ENCODE data around the gene ALG2.

ALG2 gene

DNA sequence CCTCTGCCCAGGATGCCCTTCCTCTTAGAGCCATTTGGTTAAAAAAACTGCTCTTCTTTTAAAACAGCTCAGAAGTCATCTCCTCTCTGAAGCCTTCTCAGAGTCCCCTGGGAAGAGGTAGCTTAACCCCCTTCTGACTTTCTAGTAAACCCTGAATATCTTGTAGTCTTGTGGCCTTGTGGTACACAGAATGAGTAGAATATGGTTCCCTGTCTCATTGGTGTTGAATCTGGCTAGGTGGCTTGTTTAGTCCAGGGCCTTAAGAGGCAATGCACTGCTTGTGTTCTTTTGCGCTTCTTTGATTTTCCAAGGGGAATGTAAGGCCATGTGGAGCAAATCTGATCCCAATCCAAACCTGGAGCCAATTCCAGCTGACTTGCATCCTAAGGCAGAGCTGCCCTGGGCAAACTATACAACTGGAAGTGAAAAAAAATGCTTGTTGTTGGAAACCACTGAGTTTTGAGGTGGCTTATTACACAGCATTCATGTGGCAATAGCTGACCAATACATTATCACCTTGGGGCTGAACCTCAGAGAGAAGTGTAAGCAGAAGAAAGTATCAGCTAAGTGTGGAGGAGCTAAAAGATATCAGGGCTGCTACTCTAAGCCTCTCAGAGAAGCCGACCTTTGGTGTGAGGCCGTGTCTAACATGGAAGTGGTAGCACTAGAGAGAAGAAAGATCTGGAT lies 31.0 kb downstream of the ALG2 start:
- no peak for DNase-seq (ENCODE audit: low spot score)

DNA sequence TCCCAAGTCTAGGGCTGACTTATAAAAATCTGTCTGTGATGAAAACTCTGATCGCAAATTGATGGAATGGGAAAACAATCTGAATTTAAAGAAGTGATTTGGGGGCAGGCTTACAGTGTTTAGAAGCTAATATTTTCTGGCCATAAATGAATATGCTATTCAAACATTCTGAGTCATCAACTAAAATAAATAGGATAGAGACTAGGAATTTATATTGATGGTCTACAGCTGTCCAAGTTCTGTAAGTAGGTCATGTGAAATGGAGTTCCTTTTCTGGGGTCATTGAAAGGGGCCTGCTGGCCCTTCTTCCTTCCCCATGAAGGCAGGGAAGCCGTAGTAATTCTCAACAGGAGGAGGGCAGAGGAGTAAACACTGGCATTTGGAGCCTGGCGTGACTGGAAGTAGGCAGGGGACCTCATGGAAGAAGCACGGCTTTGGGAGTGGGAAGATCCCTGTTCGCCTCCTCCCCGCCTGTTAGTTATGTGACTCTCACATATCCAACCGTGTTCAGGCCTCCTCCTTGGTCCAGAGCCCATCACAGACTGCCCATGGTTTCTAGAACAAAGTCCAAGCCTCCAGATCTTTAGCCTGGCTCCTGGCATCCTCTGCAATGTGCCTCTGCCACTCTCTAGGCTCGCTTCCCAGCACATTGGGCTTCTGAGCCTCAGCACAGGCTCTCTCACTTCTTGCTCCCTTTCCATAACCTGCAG lies 31.7 kb downstream of the ALG2 start:
- no peak for DNase-seq (ENCODE audit: low spot score)

DNA sequence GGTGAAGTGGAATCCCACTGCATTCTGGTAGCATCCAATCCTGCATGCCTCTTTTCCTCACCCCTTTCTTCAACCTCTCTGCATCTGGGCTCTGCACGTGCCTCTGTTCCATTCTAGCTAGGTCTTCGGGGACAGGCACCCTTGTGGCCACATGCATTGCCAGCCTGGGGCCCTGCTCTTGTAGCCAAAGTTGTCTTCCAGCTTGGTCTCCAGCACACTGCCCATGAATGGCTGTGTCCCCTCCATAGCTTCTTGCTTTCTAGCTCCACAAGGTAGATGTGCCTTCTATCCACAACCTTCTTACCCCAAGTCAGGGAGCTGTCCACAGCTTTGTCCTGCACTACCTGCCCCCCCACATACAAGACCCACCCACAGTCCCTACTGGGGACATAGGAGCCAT lies 32.6 kb downstream of the ALG2 start:
- DNase-seq (ENCODE audit: low spot score): no peak

DNA sequence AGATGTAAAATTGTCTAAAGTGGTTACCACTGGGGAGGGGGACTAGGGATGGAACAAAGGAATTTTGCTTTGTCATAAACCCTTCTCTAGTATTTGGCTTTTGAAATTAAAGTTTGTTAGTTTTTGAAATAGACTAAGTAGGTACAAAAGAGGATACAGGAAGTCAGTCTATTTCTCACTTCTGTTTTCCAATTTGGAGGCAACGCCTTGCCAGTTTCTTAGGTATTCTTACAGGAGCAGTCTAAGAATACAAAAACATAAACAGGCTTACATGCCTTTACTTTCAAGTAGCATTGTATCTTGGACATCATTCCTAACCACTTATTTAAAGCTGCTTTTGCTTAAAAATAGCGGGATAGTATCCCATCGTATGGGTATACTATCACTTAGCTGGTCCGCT lies 34.4 kb downstream of the ALG2 start:
- no peak for DNase-seq (ENCODE audit: low spot score)

DNA sequence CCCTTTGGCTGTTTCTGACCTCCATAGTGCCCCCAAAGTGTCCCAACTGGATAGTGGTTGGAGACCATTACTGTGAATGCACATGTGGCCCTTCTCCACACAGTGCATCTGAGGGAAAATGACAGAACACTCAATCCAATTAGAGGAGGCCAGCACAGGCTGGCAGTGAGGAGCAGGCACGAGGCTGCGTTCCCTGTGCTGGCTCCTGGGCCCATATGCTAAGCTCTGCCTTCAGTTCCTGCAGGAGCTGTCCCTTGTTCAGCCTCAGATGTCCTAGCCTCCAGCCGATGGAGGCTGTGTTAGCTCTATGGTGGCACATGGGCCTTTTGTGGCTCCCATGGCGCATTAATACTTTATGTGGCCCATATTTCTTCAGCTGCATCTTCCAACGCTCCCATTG lies 35.8 kb downstream of the ALG2 start:
- no peak for DNase-seq (ENCODE audit: low spot score)

DNA sequence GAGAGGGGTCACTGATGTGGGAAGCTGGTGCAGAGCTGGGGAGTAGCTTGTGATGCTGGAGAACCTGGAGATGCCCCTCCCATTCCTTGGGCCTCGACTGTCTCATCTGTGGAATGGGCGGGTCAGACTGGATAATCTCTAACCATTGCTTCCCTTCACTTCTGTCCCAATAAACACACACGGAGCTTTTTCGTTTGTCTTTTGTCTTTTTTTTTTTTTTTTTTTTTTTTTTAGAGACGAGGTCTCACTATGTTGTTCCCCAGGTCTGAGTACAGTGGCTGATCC lies 36.5 kb downstream of the ALG2 start:
- no peak for DNase-seq (ENCODE audit: low spot score)

DNA sequence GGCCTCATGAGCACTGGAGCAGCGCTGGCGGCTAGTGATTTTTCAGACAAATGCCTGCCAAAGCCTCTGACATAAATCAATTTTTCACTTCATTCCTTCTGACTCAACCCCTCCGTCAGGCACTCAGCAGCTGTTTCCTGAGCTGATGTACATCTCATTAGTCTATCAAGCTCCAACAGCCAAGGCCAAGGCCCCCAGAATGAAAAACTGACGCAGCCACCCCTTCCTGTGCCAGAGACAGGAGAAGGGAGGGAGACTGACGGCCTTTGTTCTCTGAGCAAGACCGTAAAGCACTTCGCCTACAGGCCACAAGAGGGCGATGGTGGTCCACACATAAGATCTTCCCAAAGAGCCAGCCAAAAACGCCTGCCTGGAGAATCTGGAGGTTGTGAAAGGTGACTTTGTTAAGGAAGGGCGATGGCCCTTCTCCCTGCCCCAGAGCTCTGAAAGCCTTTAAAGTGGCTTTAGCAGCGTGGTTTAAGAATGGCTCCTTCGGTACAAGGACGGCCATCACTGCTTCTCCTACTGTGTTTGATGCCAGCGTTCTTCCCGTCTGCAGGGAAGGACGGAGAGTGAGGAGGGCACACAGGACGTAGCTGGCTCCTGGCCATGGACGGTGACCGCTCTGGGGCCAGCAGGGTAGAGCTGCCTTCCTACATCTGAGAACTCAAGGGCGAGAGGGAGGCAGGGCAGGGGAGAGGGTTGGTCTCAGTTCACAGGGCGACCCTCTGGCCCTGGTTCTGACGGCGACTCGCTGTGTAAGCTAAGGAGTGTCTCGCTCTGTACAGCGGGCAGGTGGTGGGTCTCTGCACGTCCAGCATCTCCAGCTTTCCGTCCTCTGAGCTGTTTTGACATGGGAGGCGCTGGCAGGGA lies 37.0 kb downstream of the ALG2 start:
- DNase-seq (ENCODE audit: low spot score): peak; percentile 86

DNA sequence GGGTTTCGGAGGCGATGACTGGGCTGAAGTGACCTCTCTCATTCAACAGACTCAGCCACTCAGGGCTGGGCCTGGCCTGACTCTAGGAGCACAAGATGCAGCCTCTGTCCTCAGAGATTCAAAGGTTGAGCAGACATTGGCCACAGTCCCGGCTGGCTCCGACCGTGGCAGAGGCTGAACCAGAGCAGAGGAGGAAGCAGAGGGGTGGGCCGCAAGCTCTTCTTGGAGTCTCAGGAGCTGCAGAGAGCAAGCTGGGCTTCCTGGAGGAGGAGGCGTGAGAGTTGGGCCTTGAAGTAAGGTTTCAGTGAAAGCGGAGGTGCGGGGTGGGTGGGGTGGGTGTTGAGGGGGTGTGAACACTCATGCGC lies 37.6 kb downstream of the ALG2 start:
- no peak for DNase-seq (ENCODE audit: low spot score)

DNA sequence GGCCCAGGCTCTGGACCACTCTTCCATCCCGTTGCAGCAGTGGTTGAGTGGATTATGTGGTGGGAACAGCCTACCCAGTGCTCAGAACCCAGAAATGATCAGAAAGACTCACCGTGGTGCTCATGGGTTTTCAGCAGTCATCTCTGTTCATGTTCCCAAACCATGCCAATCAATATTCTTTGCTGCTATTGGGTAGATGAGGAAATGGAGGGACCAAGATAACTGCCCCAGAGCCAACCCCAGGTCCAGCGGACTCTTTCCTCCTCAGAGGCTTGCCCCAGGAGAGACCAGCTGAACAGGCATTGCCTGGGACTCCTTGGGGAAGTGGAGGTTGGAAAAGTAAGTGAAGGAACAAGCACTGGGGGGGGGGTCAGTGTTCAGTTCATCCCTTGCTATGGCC lies 38.1 kb downstream of the ALG2 start:
- DNase-seq (ENCODE audit: low spot score): no peak

DNA sequence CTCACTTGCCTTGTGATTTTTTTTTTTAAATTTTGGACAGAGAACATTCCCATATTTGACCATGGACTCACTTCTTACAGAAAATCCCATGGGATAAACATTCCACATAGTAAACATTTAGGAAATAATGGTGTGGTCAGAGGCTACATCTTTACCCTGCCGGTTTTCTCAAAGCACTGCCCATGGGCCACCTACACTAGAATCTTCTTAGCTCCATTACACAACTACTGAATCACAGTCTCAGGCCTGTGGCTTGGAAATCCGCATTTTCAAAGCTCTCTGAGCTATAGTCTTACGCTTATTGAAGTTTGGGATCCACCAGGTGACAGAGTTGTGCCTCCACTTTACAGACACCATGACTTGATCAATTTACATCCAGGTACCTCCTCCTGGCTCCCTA lies 39.4 kb downstream of the ALG2 start:
- DNase-seq (ENCODE audit: low spot score): no peak

DNA sequence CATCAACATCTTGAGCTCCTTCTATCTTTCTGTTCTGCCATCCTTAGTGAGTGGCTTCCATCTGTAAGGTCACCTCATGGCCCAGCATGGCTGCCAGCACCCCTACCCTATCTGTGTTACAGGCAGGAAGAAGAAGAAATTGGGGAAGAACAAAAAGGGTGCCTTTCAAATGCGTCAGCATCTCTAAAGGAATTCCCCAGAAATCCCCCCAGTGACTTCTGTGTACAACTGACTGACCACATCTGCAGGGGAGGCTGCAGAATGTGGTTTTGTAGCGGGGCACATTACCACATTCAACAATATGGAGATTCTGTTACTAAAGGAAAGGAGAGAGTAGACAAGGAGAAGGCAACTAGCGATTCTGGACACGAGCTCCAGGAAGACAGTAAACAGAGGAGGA lies 40.1 kb downstream of the ALG2 start:
- peak; percentile 45 for DNase-seq (ENCODE audit: low spot score)

DNA sequence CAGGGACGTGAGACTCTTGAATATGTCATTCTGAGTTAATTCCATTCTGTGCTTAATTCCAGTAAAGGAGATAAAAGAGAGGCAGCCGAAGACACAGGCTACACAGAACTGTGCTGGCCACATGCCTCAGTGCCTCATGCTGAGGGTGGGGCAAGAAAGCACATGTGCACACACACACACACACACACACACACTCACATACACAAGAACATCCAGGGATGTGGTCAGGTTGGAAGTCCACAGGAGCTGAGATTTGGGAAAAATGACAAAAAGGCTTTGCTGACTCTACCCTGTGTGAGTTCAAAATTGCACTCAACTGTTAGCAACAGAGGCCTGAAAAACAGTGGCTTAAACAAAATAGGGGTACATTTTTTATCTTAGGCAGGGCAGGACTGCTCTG lies 40.5 kb downstream of the ALG2 start:
- DNase-seq (ENCODE audit: low spot score): no peak

DNA sequence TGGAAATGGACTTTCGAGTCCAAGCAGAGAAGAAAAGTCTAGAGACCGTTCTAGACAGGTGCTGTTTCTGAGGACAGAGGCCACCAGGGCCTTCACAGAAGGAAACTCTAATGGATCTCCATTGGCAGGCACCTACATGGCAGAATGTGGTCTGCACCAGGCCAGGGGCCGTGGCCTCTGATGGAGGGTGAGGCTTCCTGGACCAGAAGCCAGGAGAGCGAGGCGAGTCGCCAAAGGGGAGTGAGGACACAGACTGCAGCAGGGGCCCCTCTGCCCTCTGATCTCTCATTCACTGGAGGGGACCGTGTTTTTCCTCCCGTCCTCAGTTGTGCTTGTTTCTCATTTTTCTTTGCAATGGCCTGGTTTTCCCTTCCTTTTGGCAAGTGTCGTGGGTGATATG lies 41.1 kb downstream of the ALG2 start:
- DNase-seq (ENCODE audit: low spot score): no peak

DNA sequence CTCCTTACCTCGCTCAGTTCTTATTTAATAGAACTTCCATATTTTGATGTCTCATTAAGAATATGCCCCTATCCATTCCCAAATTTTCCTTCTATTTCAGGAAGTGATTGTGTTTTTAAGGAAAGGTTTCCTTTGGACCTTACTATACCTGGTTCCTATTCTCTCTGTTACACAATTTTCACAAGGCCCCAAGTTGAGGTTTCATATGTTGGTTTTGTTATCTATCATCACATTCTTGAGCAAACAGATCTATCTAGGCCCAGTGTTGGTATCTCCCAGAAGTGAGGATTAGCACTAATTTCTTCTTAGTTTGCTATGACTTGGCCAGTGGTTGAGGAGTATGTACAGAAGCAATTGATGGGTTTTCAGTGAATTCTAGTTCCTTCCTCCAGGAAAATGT lies 41.5 kb downstream of the ALG2 start:
- DNase-seq (ENCODE audit: low spot score): no peak

DNA sequence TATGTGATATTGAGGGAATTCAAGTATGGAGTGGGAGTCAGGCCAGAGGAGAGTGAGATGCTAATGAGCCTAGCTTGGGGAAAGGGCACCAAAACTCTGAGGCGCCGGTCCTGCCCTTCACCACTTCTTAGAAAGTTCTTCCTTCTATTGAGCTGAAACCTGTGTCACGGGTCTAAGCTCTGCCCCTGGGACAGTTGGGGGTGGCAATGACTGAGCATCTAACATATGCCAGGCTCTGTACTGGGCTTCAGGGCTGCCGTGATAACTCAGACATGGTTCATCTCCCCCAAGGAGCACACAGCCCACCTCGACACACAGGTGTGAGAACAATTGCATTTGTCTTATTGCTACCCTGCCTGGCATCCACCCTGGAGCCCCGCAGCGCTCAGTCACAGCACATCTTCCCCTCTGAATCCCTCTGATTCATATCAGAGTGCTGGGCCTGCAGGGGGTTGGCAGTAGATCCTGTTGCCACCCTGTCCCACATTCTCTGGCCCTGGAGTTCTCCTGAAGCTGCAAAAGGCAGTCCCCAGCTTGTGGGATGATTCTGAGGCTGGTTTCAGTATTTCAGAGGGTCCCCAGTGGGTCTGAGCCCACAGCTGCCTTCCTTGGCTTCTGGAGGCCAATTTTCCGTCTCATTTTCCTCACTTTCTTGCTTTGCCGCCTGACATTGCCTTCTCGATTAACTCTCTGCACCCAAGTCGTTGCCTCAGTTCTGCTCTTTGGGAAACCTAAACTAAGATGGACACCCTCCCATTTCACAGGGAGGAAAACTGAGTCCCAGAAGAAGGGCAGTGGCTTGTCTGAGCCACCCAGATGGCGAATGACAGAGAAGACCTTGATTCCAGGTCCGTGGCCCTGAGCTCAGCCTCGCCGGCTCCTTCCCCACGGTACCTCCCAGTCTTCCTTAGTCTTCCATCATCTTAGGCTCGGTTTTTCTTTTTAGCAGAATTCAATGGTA lies 42.5 kb downstream of the ALG2 start:
- DNase-seq (ENCODE audit: low spot score): no peak

DNA sequence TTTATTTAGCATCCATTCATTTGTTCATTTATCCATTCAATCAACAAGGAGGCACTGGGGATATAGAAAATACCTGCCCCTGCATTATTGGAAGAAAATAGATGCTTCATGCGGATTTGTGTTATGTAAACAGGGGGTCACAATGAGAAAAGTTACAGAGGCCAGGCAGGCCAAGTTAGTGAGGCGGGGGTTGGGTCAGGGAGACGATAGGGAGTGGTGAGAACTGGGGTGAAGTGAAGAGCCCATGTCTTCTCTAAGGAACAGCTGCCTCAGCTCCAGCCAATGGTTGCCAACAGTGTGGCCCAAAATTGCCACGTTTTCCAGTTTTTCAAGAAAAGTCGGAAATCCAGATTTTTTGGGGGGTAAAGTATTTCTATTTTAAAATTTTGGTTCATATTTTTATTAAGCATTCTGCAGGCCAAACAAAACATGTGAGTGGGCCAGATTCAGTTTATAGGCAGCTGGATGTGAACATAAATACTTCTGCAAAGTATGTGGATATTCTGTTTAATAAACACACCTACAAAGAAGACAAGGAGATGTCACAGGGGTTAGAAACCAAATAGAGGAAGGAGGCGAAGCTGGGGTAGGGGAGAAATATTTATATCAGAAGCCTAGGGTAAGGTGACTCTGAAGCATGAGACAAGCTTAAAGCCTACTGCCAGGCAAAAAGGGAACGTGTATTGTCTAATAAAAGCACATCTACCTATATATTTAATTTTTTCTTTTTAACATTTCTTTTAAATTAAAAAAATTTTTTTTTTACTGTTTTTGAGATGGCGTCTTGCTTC lies 44.0 kb downstream of the ALG2 start:
- DNase-seq (ENCODE audit: low spot score): no peak

DNA sequence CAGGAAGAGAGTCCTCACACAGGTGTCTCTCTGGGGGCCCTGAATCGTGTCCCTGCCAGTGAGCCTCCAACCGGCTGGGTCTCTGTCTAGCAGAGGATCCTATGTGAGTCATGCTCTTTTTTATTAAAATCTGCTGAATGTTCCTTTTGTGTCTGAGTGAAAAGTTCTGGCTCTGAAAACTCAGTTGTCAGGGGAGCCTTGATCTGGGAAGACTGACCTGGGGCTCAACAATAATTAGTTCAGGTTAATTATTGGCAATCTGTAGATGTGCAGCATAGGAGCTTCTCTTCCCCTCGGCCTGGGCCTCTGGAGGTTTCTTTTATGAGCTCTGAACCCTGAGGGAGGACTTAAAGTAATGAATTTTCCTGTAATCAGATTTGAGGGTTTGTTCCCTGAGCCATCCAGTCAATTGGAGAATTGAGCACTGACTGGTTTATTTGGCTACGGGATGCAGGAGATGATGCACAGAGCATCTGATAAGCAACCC lies 45.2 kb downstream of the ALG2 start:
- DNase-seq (ENCODE audit: low spot score): no peak

DNA sequence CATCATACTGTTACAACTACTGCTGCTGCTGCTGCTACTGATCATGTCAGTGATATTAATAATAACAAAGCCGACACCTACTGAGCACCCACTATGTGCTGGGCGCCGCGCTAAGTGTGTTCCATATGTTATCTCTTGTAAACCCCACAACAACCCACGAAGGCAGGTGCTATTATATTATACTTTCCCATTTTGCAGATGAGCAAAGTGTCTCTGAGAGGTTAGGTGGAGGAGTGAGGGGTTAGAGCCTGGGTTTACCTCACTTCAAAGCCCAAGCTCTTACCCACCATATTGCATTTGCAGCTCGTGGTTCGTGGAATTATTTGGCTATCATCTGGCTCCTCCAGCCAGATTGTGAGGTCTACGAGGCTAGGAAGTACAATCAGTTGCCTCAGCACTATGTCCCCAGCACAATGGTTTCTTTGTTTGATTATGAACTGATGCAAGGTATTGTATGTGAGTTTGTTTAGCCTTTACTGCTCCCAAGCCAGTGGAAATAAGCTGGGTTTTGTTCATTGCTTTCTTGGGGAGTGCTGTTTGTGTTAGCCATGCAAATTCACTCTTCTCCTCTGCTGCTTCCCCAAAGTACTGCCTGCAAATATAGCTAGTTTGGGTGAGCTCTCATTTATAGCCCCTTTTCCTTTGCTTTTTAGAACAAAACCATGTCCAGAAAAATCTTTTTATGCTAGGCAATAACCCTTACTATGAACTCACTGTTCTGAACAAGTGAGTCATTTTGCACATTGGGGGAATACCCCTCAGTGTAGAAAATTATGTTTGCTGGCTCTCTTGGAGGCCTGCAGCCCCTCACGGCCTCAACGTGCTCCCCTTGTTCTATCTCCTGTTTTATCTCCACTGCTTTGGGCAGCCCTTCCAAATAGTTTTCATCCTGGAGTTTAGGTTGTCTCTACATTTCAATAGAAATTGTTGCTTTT lies 47.9 kb downstream of the ALG2 start:
- no peak for DNase-seq (ENCODE audit: low spot score)

DNA sequence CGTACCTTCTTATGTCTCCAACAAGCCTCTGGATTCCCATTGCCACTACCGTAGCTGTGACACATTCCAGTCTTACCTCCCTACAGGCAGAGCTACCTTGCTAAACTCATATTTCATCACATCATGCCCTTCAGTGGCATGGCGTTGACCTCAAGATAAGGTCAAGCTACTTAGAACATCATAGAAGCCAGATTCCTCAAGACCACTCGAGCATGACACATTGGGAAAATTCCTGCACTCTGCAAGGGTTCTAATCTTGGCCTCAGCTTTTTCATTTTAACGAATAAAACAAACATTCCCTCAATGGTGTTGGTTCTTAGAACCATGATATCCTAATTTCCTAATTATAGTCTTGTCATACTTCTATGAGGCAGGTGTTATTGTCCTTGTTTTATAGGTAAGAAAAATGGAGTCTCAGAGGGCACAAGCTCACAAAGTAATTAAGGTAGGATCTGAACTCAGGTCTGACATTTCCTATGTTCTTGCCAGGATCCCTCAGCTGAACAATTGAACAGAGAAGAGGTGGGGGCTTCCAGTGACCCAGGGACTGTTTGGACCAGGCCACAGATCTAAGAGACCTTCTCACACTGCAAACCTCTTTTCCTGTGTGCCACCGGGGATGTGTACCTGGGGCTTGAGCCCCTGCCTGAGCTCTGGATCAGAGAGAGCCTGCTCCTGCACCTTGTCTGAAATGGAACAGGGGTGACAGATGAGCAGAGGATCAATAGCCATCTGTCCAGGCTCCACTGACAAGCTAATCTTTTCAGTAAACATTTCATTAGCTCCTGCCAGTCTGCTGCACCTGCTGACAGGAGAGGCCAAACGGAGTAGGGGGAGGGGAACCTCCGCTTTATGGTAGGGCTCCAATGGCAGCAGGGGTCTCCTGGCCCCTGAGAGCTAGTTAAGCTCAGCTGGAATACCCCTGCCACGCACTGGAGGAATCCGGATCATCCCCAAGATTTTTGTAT lies 49.3 kb downstream of the ALG2 start:
- no peak for DNase-seq (ENCODE audit: low spot score)
